Panc1 (cell line): ENCODE results near the gene PDPK1.
"Not testable (repeated sequence)": the region's sequence is repeated elsewhere in the genome, so short reads cannot be mapped to it uniquely, and the experiment has no call there.

Experiments
- CTCF ChIP-seq: fragments of 450-650 bp; IDR thresholded peaks from 2 replicates; pipeline ENCODE4 v1.5.1; 2017; ENCODE audit warnings: mild to moderate bottlenecking
- TCF7L2 ChIP-seq: IDR thresholded peaks from 2 replicates; pipeline ENCODE4 v1.6.1; 2011; ENCODE audit warnings: mild to moderate bottlenecking, low read depth, low read length, inconsistent platforms

GRCh38 chr16:2602175-2602574 lies 64.4 kb downstream of the PDPK1 start:
- not testable (repeated sequence) for TF ChIP-seq CTCF, TCF7L2
